ENCODE data around the gene MAP3K3. TPM values are rescaled to one million over a fixed set of nuclear protein-coding genes. Genes with fewer than 3 reads are reported as not detected.

Gene MAP3K3
- total and polyA plus RNA-seq, 9 donors: 32.2 to 41.0 (median 36.3) TPM

GRCh38 chr17:63592797-63593196, 29.4 kb upstream of the MAP3K3 start:
- Histone ChIP-seq H3K4me3 (no peak overlapping the region), H3K36me3 (no peaks in the 10 kb centered on the region), H3K4me1 (ENCODE audit: insufficient read depth) (no peaks in the 10 kb centered on the region), H3K9me3 (no peaks in the 10 kb centered on the region), H3K27ac (no peak overlapping the region), H3K27me3 (no peaks in the 10 kb centered on the region)
- intact Hi-C loops (cut with DNase I): no loop called here
- TF ChIP-seq EP300 (IDR thresholded peaks at IDR 0.05) (no peak), POLR2A (IDR thresholded peaks at IDR 0.05) (no peak)
- TF ChIP-seq, protein P1, sequence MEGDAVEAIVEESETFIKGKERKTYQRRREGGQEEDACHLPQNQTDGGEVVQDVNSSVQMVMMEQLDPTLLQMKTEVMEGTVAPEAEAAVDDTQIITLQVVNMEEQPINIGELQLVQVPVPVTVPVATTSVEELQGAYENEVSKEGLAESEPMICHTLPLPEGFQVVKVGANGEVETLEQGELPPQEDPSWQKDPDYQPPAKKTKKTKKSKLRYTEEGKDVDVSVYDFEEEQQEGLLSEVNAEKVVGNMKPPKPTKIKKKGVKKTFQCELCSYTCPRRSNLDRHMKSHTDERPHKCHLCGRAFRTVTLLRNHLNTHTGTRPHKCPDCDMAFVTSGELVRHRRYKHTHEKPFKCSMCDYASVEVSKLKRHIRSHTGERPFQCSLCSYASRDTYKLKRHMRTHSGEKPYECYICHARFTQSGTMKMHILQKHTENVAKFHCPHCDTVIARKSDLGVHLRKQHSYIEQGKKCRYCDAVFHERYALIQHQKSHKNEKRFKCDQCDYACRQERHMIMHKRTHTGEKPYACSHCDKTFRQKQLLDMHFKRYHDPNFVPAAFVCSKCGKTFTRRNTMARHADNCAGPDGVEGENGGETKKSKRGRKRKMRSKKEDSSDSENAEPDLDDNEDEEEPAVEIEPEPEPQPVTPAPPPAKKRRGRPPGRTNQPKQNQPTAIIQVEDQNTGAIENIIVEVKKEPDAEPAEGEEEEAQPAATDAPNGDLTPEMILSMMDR (IDR thresholded peaks at IDR 0.05): no peak
- DNase-seq: no peak
- WGBS, 3 donors: 71 to 81% (median 74%) methylated on average over 3 of the region's 3 CpGs

GRCh38 chr17:63595132-63595531, 27.1 kb upstream of the MAP3K3 start:
- H3K4me1 ChIP-seq (ENCODE audit: insufficient read depth): peaks cover 2% of the 10 kb centered on the region
- no peaks in the 10 kb centered on the region for H3K9me3 ChIP-seq
- H3K36me3 ChIP-seq: no peaks in the 10 kb centered on the region
- intact Hi-C loops (cut with DNase I): no loop called here
- H3K4me3 ChIP-seq: no peak overlapping the region
- whole genome bisulfite sequencing, 3 donors: 96 to 97% (median 96%) methylated on average over 3 of the region's 3 CpGs
- TF ChIP-seq POLR2A (IDR thresholded peaks at IDR 0.05): no peak
- no peak for TF ChIP-seq EP300 (IDR thresholded peaks at IDR 0.05)
- TF ChIP-seq, protein P1 (IDR thresholded peaks at IDR 0.05): no peak
- no peak overlapping the region for H3K27ac ChIP-seq
- no peaks in the 10 kb centered on the region for H3K27me3 ChIP-seq
- DNase-seq: no peak

DNA sequence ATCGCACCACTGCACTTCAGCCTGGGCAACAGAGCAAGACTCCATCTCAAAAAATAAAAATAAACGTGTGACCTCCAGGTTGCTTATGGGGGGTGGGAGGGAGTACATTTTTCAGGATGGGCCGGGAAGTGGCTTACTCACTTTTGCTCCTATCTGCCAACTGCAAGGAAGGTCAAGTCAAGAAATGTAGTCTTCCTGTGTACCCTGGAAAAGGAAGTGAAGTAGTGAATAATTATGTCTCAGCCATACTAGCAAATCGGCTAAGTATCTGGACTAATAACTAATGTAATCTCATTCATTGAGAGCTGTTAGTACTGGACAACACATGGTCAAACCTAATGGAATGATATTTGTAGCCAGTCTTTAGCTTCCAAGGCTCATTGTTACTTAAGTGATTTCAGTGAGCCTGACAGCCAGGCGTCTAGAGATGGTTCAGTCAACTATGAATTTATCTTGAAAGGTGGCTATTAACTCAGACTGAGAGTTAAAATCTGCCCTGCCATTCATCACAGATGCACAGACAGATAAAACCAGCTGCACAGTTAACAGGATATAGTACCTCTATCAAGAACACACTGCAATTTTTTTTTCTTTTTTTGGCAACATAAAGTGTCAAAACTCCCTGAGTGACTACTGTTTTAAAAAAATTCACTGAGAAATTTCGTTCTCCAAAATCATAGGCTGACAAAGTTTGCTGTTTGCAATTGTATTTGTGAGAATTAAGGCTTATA, 25.2 kb upstream of the MAP3K3 start:
- Histone ChIP-seq H3K27me3 (no peaks in the 10 kb centered on the region), H3K4me1 (ENCODE audit: insufficient read depth) (peaks cover 10% of the 10 kb centered on the region), H3K27ac (no peak overlapping the region), H3K9me3 (no peaks in the 10 kb centered on the region), H3K36me3 (no peaks in the 10 kb centered on the region), H3K4me3 (no peak overlapping the region)
- WGBS, 3 donors: 59 to 65% (median 65%) methylated on average over 6 of the region's 6 CpGs
- TF ChIP-seq, protein P1 (IDR thresholded peaks at IDR 0.05): no peak
- TF ChIP-seq EP300 (IDR thresholded peaks at IDR 0.05): no peak
- TF ChIP-seq POLR2A (IDR thresholded peaks at IDR 0.05): no peak
- no peak for DNase-seq
- intact Hi-C loops (cut with DNase I): no loop called here

GRCh38 chr17:63598281-63598680, 23.9 kb upstream of the MAP3K3 start:
- intact Hi-C loops (cut with DNase I): no loop called here
- H3K9me3 ChIP-seq: no peaks in the 10 kb centered on the region
- H3K27ac ChIP-seq: no peak overlapping the region
- no peaks in the 10 kb centered on the region for H3K27me3 ChIP-seq
- no peak overlapping the region for H3K4me3 ChIP-seq
- 78 to 86% (median 82%) methylated on average over 2 of the region's 2 CpGs for WGBS, 3 donors
- no peak for DNase-seq
- H3K36me3 ChIP-seq: no peaks in the 10 kb centered on the region
- TF ChIP-seq POLR2A (IDR thresholded peaks at IDR 0.05) (no peak), EP300 (IDR thresholded peaks at IDR 0.05) (no peak)
- TF ChIP-seq, protein P1 (IDR thresholded peaks at IDR 0.05): no peak
- peaks cover 10% of the 10 kb centered on the region for H3K4me1 ChIP-seq (ENCODE audit: insufficient read depth)

Data from ovary (tissue), 9 donors.